Measurements from ENCODE around the gene PRAC2. TPM values are rescaled to one million over a fixed set of nuclear protein-coding genes. Genes with fewer than 3 reads are reported as not detected.
"Not testable (repeated sequence)": the region's sequence is repeated elsewhere in the genome, so short reads cannot be mapped to it uniquely, and the experiment has no call there.

Gene PRAC2
- total and polyA plus RNA-seq, 4 donors, result not detected

- Histone ChIP-seq H3K27ac (ENCODE audit: low read depth, low read length) (no peak overlapping the region), H3K27me3 (ENCODE audit: control insufficient read depth, insufficient read depth, low read length) (peaks cover 17% of the 10 kb centered on the region), H3K4me1 (ENCODE audit: control insufficient read depth, insufficient read depth, low read length) (no peaks in the 10 kb centered on the region), H3K9me3 (ENCODE audit: control insufficient read depth, insufficient read depth, low read length) (no peaks in the 10 kb centered on the region), H3K4me3 (ENCODE audit: low read depth, low read length) (no peak overlapping the region), H3K36me3 (ENCODE audit: control insufficient read depth, insufficient read depth, low read length) (no peaks in the 10 kb centered on the region)
- DNase-seq (ENCODE audit: low read depth in 4 of 6, low spot score in 6 of 6), result no peak
- WGBS (ENCODE audit: insufficient coverage), result 80% methylated on average over 8 of the region's 11 CpGs
These were observed 18.4 kb upstream of the PRAC2 start for GRCh38 chr17:48704361-48705248.

DNA sequence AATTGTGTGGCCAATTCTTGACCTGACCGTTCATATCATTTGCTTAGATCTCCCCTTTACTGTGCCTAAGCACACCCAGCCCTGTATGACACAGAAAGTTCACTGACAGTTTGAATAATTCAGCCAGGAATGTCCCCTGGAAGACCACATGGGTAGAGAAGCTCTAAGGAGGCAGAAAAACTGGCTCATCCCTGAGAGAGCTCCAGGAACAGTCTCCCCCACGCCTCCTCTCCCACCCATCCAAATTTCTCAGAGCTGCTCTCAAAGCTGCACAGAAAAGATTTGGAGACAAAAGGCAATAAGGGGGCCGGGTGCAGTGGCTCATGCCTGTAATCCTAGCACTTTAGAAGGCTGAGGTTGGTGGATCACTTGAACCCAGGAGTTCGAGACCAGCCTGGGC is 11.9 kb upstream of the PRAC2 start:
- Histone ChIP-seq H3K27me3 (ENCODE audit: control insufficient read depth, insufficient read depth, low read length) (peaks cover 58% of the 10 kb centered on the region), H3K4me1 (ENCODE audit: control insufficient read depth, insufficient read depth, low read length) (no peaks in the 10 kb centered on the region), H3K36me3 (ENCODE audit: control insufficient read depth, insufficient read depth, low read length) (no peaks in the 10 kb centered on the region), H3K9me3 (ENCODE audit: control insufficient read depth, insufficient read depth, low read length) (no peaks in the 10 kb centered on the region), H3K4me3 (ENCODE audit: low read depth, low read length) (no peak overlapping the region), H3K27ac (ENCODE audit: low read depth, low read length) (no peak overlapping the region)
- DNase-seq (ENCODE audit: low read depth in 4 of 6, low spot score in 6 of 6), result no peak
- 61% methylated on average over 2 of the region's 4 CpGs for WGBS (ENCODE audit: insufficient coverage)

DNA sequence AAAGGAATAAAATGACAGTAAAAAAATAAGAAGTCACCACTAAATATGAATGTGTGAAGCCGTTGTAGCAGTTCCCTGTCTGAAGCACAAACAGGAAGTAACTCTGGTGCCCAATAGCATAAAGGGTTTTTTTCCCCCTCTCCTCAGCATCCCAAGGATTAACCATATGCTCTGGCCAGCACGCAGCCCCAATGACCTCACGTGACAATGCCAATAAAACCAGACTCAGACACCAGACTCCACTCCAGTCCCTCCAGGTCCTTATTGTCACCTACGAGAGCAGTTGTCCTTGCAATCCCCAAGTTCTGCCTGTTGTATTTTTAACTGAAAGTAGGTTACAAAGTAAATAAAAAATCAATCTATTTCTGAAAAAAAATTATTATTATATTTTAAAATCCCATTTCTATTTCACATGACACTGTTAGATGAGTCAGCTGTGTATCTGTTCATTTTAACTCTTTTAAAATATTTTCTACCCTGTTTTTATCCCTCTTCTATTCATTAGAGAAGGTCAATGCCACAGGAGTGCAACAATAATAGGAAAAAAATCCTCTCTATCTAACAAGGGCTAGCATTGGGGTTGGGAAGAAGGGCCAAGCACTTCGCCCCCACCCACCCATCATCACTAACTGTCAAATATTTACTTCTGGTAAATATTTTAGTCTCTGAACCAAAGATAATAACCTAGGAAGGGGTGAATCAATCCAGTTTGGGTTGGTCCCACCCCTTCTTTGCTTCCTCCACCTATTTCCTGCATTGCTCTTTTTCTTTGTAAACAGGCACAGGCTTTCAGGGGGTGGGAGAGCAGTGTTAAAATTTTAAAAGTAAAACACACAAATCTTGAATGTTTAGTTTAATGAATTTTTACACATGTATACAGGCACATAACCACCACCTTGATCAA is 7.2 kb upstream of the PRAC2 start:
- H3K36me3 ChIP-seq (ENCODE audit: control insufficient read depth, insufficient read depth, low read length), result no peaks in the 10 kb centered on the region
- H3K9me3 ChIP-seq (ENCODE audit: control insufficient read depth, insufficient read depth, low read length), result no peaks in the 10 kb centered on the region
- no peak for DNase-seq (ENCODE audit: low read depth in 4 of 6, low spot score in 6 of 6)
- H3K27ac ChIP-seq (ENCODE audit: low read depth, low read length), result no peak overlapping the region
- 15% methylated on average over 3 of the region's 5 CpGs for WGBS (ENCODE audit: insufficient coverage)
- H3K27me3 ChIP-seq (ENCODE audit: control insufficient read depth, insufficient read depth, low read length), result peaks cover 87% of the 10 kb centered on the region
- peaks cover 18% of the 10 kb centered on the region for H3K4me1 ChIP-seq (ENCODE audit: control insufficient read depth, insufficient read depth, low read length)
- H3K4me3 ChIP-seq (ENCODE audit: low read depth, low read length), result no peak overlapping the region

- H3K36me3 ChIP-seq (ENCODE audit: control insufficient read depth, insufficient read depth, low read length); H3K9me3 ChIP-seq (ENCODE audit: control insufficient read depth, insufficient read depth, low read length); H3K27ac ChIP-seq (ENCODE audit: low read depth, low read length); DNase-seq (ENCODE audit: low read depth in 4 of 6, low spot score in 6 of 6); H3K4me3 ChIP-seq (ENCODE audit: low read depth, low read length): not testable (repeated sequence)
- peaks cover 18% of the 10 kb centered on the region for H3K4me1 ChIP-seq (ENCODE audit: control insufficient read depth, insufficient read depth, low read length)
- 80% methylated on average over 1 of the region's 3 CpGs for WGBS (ENCODE audit: insufficient coverage)
- H3K27me3 ChIP-seq (ENCODE audit: control insufficient read depth, insufficient read depth, low read length), result peaks cover 87% of the 10 kb centered on the region
These were observed 6.4 kb upstream of the PRAC2 start for GRCh38 chr17:48716549-48716948.

GRCh38 chr17:48717367-48718226 is 5.4 kb upstream of the PRAC2 start:
- Histone ChIP-seq H3K27me3 (ENCODE audit: control insufficient read depth, insufficient read depth, low read length) (peaks cover 91% of the 10 kb centered on the region), H3K9me3 (ENCODE audit: control insufficient read depth, insufficient read depth, low read length) (no peaks in the 10 kb centered on the region), H3K4me3 (ENCODE audit: low read depth, low read length) (no peak overlapping the region), H3K36me3 (ENCODE audit: control insufficient read depth, insufficient read depth, low read length) (no peaks in the 10 kb centered on the region), H3K4me1 (ENCODE audit: control insufficient read depth, insufficient read depth, low read length) (peaks cover 20% of the 10 kb centered on the region), H3K27ac (ENCODE audit: low read depth, low read length) (no peak overlapping the region)
- WGBS (ENCODE audit: insufficient coverage), result 18% methylated on average over 4 of the region's 10 CpGs
- peak in 1 of 6 donors; percentile 43 for DNase-seq (ENCODE audit: low read depth in 4 of 6, low spot score in 6 of 6)

GRCh38 chr17:48718227-48718760 is 4.7 kb upstream of the PRAC2 start:
- under 1% methylated on average over 21 of the region's 24 CpGs for WGBS (ENCODE audit: insufficient coverage)
- Histone ChIP-seq H3K27ac (ENCODE audit: low read depth, low read length) (no peak overlapping the region), H3K27me3 (ENCODE audit: control insufficient read depth, insufficient read depth, low read length) (peaks cover 94% of the 10 kb centered on the region), H3K9me3 (ENCODE audit: control insufficient read depth, insufficient read depth, low read length) (no peaks in the 10 kb centered on the region), H3K4me1 (ENCODE audit: control insufficient read depth, insufficient read depth, low read length) (peaks cover 27% of the 10 kb centered on the region), H3K36me3 (ENCODE audit: control insufficient read depth, insufficient read depth, low read length) (no peaks in the 10 kb centered on the region), H3K4me3 (ENCODE audit: low read depth, low read length) (no peak overlapping the region)
- DNase-seq (ENCODE audit: low read depth in 4 of 6, low spot score in 6 of 6), result peak in 2 of 6 donors; percentile 55 to 74

DNA sequence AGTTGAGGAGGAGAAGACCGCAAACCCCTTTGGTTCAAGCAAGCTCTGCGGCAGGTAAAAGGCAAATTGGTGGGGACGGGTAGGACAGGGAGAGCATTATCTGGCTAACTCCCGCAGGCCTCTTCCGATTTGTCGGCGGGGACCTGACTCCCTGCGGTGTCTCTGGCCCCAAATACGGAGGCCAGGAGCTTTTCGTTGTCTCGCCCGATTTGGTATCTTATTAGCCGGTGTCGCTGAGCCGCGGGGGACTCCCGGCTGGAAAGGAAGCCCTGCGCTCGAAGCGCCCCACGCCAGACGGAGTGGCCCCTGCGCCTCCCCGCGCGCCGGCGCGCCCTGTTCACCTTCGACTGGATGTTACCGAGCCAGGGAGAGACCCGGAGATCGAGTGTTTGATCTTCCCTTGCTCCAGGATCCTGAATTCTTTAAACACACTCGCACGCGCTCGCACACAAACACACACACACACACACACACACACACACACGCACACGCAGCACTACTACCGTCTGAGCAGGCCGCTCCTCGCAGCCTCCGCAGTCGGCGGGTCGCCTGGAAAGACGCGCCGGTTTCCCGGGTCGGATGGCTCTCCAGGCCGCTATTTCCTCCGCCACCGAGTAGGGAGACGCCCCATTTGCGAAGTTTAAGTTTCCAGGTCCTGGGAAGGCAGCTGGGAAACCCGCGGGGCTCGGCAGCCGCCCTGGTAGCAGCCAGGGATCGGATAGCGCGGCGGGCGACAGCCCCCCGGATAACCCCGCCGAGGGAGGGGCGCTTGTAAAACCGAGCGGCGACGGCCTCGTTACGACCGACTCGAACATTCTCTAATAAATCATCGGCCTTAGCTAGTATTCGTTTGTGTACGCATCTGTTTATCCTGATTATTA is 4.0 kb upstream of the PRAC2 start:
- WGBS (ENCODE audit: insufficient coverage), result under 1% methylated on average over 74 of the region's 80 CpGs
- Histone ChIP-seq H3K36me3 (ENCODE audit: control insufficient read depth, insufficient read depth, low read length) (no peaks in the 10 kb centered on the region), H3K27ac (ENCODE audit: low read depth, low read length) (no peak overlapping the region), H3K9me3 (ENCODE audit: control insufficient read depth, insufficient read depth, low read length) (no peaks in the 10 kb centered on the region), H3K4me1 (ENCODE audit: control insufficient read depth, insufficient read depth, low read length) (peaks cover 32% of the 10 kb centered on the region), H3K27me3 (ENCODE audit: control insufficient read depth, insufficient read depth, low read length) (peaks cover 97% of the 10 kb centered on the region), H3K4me3 (ENCODE audit: low read depth, low read length) (no peak overlapping the region)
- DNase-seq (ENCODE audit: low read depth in 4 of 6, low spot score in 6 of 6), result peak in 2 of 6 donors; percentile 43 to 49

- 3% methylated on average over 29 of the region's 37 CpGs for WGBS (ENCODE audit: insufficient coverage)
- Histone ChIP-seq H3K36me3 (ENCODE audit: control insufficient read depth, insufficient read depth, low read length) (no peaks in the 10 kb centered on the region), H3K4me1 (ENCODE audit: control insufficient read depth, insufficient read depth, low read length) (peaks cover 38% of the 10 kb centered on the region), H3K27ac (ENCODE audit: low read depth, low read length) (no peak overlapping the region), H3K4me3 (ENCODE audit: low read depth, low read length) (no peak overlapping the region), H3K9me3 (ENCODE audit: control insufficient read depth, insufficient read depth, low read length) (no peaks in the 10 kb centered on the region), H3K27me3 (ENCODE audit: control insufficient read depth, insufficient read depth, low read length) (peaks cover 99% of the 10 kb centered on the region)
- DNase-seq (ENCODE audit: low read depth in 4 of 6, low spot score in 6 of 6), result peak in 1 of 6 donors; percentile 52
These were observed 3.2 kb upstream of the PRAC2 start for GRCh38 chr17:48719642-48720265.
